Fibroblast of skin of right biceps (primary cell): ENCODE results near the gene ZC3HAV1L.
"Not testable (repeated sequence)": the region's sequence is repeated elsewhere in the genome, so short reads cannot be mapped to it uniquely, and the experiment has no call there.

ENCODE experiments used
- DNase-seq: peaks from one replicate; pipeline ENCODE4 v3.0.0-alpha.2; 2013

ZC3HAV1L gene, protein sequence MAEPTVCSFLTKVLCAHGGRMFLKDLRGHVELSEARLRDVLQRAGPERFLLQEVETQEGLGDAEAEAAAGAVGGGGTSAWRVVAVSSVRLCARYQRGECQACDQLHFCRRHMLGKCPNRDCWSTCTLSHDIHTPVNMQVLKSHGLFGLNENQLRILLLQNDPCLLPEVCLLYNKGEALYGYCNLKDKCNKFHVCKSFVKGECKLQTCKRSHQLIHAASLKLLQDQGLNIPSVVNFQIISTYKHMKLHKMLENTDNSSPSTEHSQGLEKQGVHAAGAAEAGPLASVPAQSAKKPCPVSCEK

GRCh38 chr7:139035586-139036353, at the start of gene ZC3HAV1L:
ZC3HAV1L (minus strand) TSS chr7:139036042; CDS start chr7:139036017, 25 bp downstream.
- peak; percentile 81 for DNase-seq

- DNase-seq: no peak
Observed at GRCh38 chr7:139084709-139085108, 48.9 kb upstream of the ZC3HAV1L start.

- no peak for DNase-seq
Observed at GRCh38 chr7:139081584-139081983, 45.7 kb upstream of the ZC3HAV1L start.

DNA sequence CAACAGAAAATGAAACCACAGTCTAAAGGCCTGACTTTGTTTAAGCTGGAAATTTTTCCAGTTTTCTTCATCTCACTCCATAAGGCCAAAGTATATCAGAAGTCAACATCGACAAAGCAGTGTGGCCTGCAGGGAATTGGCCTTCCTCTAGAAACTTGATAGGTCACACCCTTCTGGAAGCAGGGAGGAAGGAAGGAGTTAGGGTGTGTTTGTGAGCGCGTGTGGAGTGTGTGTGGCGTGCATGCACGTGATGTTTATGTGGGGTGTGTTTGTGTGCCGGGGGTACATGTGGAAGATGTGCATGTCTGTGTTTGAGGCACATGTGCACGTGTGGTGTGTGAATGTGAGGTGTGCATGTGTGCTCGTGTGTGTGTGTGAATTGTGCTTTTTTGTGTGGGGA, 45.1 kb upstream of the ZC3HAV1L start:
- DNase-seq: no peak

DNA sequence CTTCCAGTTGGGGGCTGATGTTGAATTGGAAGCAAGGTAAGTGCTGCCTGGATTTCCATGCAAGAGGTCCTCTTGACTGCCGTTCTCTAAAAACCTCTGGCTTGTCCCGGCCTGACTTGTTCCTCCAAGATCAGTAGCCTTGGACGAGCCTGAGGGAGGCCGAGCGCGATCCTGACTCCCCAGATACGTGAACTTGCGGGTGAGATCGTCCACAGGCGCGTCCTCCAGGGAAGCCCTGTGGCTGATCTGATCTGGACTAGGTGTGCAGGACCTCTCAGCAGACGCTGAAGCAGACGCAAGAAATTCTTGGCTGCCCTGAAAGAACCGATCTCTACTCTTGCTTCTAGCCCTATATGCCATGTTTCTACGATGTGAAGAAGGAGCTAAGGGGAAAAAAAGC, 44.0 kb upstream of the ZC3HAV1L start:
- no peak for DNase-seq

DNA sequence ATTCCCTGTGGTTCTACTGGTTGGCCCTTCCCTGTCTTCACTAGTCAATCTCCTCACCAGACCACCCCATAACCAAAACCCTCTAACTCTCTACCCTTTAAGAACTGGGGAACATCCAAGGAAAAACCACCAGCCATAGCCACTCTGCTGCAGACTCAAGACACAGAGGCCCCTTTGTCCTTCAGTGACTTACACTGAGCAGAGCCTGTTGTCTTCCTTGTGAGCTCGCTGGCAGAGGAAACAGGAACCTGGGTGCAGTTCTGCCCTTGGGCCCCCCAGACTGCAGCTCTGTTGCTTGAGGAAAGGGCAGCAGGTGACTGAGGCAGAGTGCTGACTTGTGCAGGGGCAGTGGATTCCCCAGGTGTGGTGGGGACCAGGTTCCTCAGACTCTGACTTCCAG, 43.1 kb upstream of the ZC3HAV1L start:
- no peak for DNase-seq

- DNase-seq: no peak
Observed at GRCh38 chr7:139078399-139078798, 42.6 kb upstream of the ZC3HAV1L start.

DNA sequence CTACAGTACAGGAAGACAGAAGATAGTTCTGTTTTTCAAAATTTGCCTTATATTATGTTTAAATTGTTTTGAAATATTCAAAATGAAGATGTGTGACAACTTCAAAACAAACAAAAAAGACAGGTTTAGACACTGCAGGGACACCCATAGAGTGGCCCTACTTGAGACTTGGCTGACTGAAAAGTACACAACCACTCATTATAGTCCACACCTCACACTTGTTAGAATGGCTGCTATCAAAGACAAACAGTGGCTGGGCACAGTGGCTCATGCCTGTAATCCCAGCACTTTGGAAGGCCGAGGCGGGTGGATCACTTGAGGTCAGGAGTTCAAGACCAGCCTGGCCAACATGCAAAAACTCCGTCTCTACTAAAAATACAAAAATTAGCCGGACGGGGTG, 41.9 kb upstream of the ZC3HAV1L start:
- DNase-seq: not testable (repeated sequence)

GRCh38 chr7:139075871-139076686, 40.2 kb upstream of the ZC3HAV1L start:
- DNase-seq: no peak

DNA sequence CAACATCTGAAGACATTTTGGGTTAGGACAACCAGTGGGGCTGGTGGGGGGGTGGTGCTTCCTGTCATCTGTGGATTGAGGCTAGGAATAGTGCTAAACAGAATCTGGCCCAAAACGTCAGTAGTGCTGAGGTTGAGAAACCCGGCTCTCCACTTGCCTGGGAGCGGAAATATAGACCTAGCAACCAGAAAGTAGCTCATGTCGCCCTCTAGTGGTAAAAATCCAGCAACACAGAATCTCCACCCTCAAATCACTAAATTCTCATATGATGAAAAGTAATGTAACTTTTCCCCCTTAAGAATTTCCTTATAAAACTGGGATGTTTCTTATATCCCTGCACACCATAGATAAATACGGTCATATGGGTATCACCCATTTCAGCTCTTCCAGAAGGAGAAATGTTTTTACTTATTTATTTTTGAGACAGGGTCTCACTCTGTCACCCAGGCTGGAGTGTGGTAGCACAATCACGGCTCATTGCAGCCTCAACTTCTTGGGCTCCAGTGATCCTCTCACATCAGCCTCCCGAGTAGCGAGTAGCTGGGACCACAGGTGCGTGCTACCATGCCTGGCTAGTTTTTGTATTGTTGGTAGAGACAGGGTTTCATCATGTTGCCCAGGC, 39.3 kb upstream of the ZC3HAV1L start:
- DNase-seq: peak; percentile 76

GRCh38 chr7:139072796-139073195, 37.0 kb upstream of the ZC3HAV1L start:
- DNase-seq: no peak

DNA sequence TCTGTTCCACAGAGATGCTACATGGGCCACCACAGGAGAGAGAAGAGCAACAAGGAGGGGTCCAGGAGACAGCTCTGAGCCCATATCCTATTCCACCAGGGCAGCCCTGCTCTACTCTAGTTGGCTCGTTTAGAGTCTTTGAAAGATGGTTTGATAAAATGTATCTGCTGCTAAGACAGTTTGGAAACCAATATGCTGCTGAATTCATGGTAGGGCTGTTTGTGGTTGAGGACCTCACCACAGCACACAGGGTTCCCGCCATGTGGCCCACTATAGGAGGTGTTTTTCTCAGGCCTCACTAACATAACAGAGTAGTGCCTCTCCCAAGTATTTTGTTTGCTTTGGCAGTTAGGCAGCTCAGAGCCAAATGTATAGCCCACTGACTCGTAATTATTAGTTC, 35.8 kb upstream of the ZC3HAV1L start:
- no peak for DNase-seq

- DNase-seq: no peak
Observed at GRCh38 chr7:139068544-139069399, 32.9 kb upstream of the ZC3HAV1L start.

- DNase-seq: no peak
Observed at GRCh38 chr7:139066315-139066714, 30.5 kb upstream of the ZC3HAV1L start.

- DNase-seq: no peak
Observed at GRCh38 chr7:139065323-139065722, 29.5 kb upstream of the ZC3HAV1L start.

- DNase-seq: no peak
Observed at GRCh38 chr7:139061416-139061815, 25.6 kb upstream of the ZC3HAV1L start.

GRCh38 chr7:139060695-139061237, 24.9 kb upstream of the ZC3HAV1L start:
- no peak for DNase-seq

- no peak for DNase-seq
Observed at GRCh38 chr7:139059905-139060304, 24.1 kb upstream of the ZC3HAV1L start.

DNA sequence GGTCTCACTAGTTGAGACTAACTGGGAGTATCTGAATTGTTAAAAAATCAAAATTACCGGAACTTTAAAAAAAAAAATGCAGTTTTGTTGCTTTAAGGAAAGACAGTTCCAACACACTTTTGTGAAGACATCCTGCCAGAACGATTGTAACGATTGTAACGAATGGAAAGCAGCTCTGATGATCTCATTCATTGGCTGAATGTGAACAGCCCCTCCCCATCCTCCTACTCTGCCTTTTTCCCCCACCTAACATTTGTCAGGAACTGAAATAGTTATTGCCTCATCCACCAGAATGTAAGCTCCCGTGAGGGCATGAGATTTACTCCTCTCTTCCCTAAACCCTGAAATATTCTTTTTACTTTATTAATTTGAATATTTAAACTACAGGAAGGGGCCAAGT, 23.1 kb upstream of the ZC3HAV1L start:
- DNase-seq: peak; percentile 65

- DNase-seq: no peak
Observed at GRCh38 chr7:139055674-139056073, 19.8 kb upstream of the ZC3HAV1L start.

GRCh38 chr7:139054656-139055055, 18.8 kb upstream of the ZC3HAV1L start:
- DNase-seq: not testable (repeated sequence)

GRCh38 chr7:139054101-139054500, 18.3 kb upstream of the ZC3HAV1L start:
- no peak for DNase-seq
